Ascending aorta (tissue), 2 donors: ENCODE results near the gene LHX8. TPM values are rescaled to one million over a fixed set of nuclear protein-coding genes. Genes with fewer than 3 reads are reported as not detected.

Source experiments
- DNase-seq, 2 donors: peaks; one replicate each; pipeline ENCODE4 v3.0.0-alpha.2; 2019; ENCODE audit warnings: low spot score in 2 of 2
- H3K27ac ChIP-seq, 2 donors: fragments of 200-600 bp; sonication (generic); one replicate each; pipeline ENCODE4 v1.5.1; 2016 to 2017; ENCODE audit warnings: mild to moderate bottlenecking in 1 of 2
- H3K27me3 ChIP-seq: fragments of 200-600 bp; sonication (generic); one replicate; pipeline ENCODE4 v1.5.1; 2017
- H3K36me3 ChIP-seq, 2 donors: fragments of 200-600 bp; sonication (generic); one replicate each; pipeline ENCODE4 v1.5.1; 2016
- H3K4me1 ChIP-seq, 2 donors: fragments of 200-600 bp; sonication (generic); one replicate each; pipeline ENCODE4 v1.5.1; 2016 to 2017; ENCODE audit warnings: mild to moderate bottlenecking in 1 of 2
- H3K4me3 ChIP-seq, 2 donors: fragments of 200-600 bp; sonication (generic); one replicate each; pipeline ENCODE4 v1.5.1; 2016 to 2017; ENCODE audit warnings: mild to moderate bottlenecking in 1 of 2
- H3K9me3 ChIP-seq, 2 donors: fragments of 200-600 bp; sonication (generic); one replicate each; pipeline ENCODE4 v1.5.1; 2016
- intact Hi-C: fragments of 100-400 bp; cut with DNase I; formaldehyde crosslinking; loops from one replicate; pipeline ENCODE4 v1.15.1; 2023
- total RNA-seq: library from RNA; depleted of rRNA; stranded (reverse); fragments of >200 nt; gene quantifications from one replicate; pipeline ENCODE4 v1.1.0, GENCODE V29; 2016
- TF ChIP-seq, protein P1 (sequence below), 3 experiments: fragments of 200-600 bp in 2 of 3; fragments of 450-650 bp in 1 of 3; sonication (generic) in 2 of 3; IDR thresholded peaks; one replicate each; pipeline ENCODE4 v1.5.1; 2016 to 2019; ENCODE audit warnings: antibody characterized with exemption in 3 of 3, mild to moderate bottlenecking in 1 of 3, moderate library complexity in 1 of 3

LHX8 gene
- total RNA-seq, 1 donor from 2014 or later: not detected

DNA sequence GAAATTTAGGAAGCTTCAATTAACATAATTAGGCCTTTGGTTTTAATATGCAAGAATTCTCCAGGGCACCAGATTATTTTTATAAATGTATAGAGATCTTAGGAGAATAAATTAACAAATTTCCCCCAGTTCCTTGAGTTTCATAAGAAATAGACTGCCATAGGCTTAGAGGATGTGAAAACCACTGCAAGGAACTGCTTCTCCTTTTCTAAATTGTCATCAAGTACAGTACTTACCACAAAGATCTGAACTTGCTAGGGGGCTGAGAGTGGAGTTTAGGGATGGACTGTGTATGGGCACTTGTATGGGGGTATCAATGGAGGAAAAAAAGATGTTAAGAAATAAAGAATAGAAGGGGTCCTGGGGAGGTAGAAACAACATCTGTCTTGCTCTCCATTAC lies 31.1 kb downstream of the LHX8 start:
- H3K4me3 ChIP-seq: no peak overlapping the region
- intact Hi-C loops: no loop called here
- DNase-seq: no peak
- H3K4me1 ChIP-seq: no peaks in the 10 kb centered on the region
- no peaks in the 10 kb centered on the region for H3K36me3 ChIP-seq
- H3K27ac ChIP-seq: no peak overlapping the region
- TF ChIP-seq, protein P1, sequence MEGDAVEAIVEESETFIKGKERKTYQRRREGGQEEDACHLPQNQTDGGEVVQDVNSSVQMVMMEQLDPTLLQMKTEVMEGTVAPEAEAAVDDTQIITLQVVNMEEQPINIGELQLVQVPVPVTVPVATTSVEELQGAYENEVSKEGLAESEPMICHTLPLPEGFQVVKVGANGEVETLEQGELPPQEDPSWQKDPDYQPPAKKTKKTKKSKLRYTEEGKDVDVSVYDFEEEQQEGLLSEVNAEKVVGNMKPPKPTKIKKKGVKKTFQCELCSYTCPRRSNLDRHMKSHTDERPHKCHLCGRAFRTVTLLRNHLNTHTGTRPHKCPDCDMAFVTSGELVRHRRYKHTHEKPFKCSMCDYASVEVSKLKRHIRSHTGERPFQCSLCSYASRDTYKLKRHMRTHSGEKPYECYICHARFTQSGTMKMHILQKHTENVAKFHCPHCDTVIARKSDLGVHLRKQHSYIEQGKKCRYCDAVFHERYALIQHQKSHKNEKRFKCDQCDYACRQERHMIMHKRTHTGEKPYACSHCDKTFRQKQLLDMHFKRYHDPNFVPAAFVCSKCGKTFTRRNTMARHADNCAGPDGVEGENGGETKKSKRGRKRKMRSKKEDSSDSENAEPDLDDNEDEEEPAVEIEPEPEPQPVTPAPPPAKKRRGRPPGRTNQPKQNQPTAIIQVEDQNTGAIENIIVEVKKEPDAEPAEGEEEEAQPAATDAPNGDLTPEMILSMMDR (IDR thresholded peaks at IDR 0.05): no peak
- H3K27me3 ChIP-seq: no peaks in the 10 kb centered on the region
- H3K9me3 ChIP-seq: no peaks in the 10 kb centered on the region

GRCh38 chr1:75166821-75167220 lies 32.6 kb downstream of the LHX8 start:
- intact Hi-C loops: no loop called here
- no peaks in the 10 kb centered on the region for H3K36me3 ChIP-seq
- H3K27ac ChIP-seq: no peak overlapping the region
- no peaks in the 10 kb centered on the region for H3K4me1 ChIP-seq
- no peaks in the 10 kb centered on the region for H3K9me3 ChIP-seq
- no peak overlapping the region for H3K4me3 ChIP-seq
- no peaks in the 10 kb centered on the region for H3K27me3 ChIP-seq
- TF ChIP-seq, protein P1 (IDR thresholded peaks at IDR 0.05): no peak
- no peak for DNase-seq

DNA sequence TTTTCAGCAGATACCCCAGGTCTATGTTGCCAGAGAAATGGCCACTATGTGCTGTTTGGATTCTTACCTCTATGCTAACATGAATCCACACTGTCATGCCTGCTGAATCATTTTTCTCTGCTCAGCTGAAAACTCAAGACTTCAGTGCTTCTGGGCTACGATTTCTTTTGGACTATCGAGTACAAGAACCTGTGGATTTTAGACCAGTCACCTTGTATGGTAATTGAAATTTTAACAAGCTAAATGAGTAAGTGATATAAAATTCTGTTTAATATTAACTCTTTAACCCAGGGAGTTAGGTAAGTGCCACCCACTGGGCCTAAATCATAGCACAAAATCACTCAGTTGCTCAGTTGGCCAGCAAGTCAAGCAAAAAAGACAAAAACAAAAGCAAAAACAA lies 35.8 kb downstream of the LHX8 start:
- no peaks in the 10 kb centered on the region for H3K9me3 ChIP-seq
- no peaks in the 10 kb centered on the region for H3K4me1 ChIP-seq
- H3K36me3 ChIP-seq: no peaks in the 10 kb centered on the region
- H3K27ac ChIP-seq: no peak overlapping the region
- H3K4me3 ChIP-seq: no peak overlapping the region
- H3K27me3 ChIP-seq: no peaks in the 10 kb centered on the region
- intact Hi-C loops: no loop called here
- no peak for DNase-seq
- TF ChIP-seq, protein P1 (IDR thresholded peaks at IDR 0.05): no peak

- Histone ChIP-seq H3K36me3 (no peaks in the 10 kb centered on the region), H3K27me3 (no peaks in the 10 kb centered on the region), H3K9me3 (no peaks in the 10 kb centered on the region), H3K27ac (no peak overlapping the region), H3K4me3 (no peak overlapping the region), H3K4me1 (no peaks in the 10 kb centered on the region)
- no peak for DNase-seq
- intact Hi-C loops: no loop called here
- TF ChIP-seq, protein P1 (IDR thresholded peaks at IDR 0.05): no peak
Observed at GRCh38 chr1:75170981-75171380, 36.8 kb downstream of the LHX8 start.

DNA sequence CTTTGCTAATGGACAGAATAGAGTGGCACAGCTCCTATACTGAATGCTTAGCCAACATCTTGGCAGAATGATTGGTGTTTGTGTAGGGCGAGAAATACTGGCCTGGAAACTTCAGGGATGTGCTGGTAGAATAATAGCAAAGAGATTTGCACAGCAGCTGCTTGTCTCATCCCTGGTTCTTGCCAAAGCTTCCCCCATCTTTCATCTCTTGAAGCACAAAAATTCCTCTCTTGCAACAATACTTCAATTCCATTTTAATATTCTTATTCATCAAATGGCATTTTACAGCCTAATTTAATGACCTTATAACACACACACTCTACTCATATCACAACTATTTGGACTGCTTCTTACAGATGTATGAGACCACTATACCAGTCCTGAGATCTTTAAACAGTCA lies 37.7 kb downstream of the LHX8 start:
- intact Hi-C loops: no loop called here
- H3K27me3 ChIP-seq: no peaks in the 10 kb centered on the region

More for the DNA sequence above, 37.7 kb downstream of the LHX8 start:
- Histone ChIP-seq H3K36me3 (no peaks in the 10 kb centered on the region), H3K27ac (no peak overlapping the region), H3K9me3 (no peaks in the 10 kb centered on the region), H3K4me1 (no peaks in the 10 kb centered on the region), H3K4me3 (no peak overlapping the region)
- TF ChIP-seq, protein P1 (IDR thresholded peaks at IDR 0.05): no peak
- no peak for DNase-seq
